A673 (cell line): ENCODE results near the gene ELOB. TPM values are rescaled to one million over a fixed set of nuclear protein-coding genes. Genes with fewer than 3 reads are reported as not detected.

Source experiments
- BruUV-seq: library from RNA; stranded (reverse); fragments of 400-500 nt; replicated peaks from 2 replicates; lab custom pipeline; 2021; lab: Mats Ljungman, UMichigan
- CTCF ChIA-PET: fragments of 300-600 bp; sonication (Branson Sonifier 250); formaldehyde crosslinking; loops from one replicate; lab custom pipeline; 2022; ENCODE audit warnings: antibody characterized with exemption; lab: Charles Lee
- POLR2A ChIA-PET: fragments of 300-600 bp; sonication (Branson Sonifier 250); formaldehyde crosslinking; loops from one replicate; lab custom pipeline; 2022; ENCODE audit warnings: antibody characterized with exemption; ENCODE audit not compliant: low non-redundant PET; lab: Charles Lee
- DNase-seq: peaks from one replicate; pipeline ENCODE4 v3.0.0-alpha.2; 2015; ENCODE audit warnings: low spot score
- H3K27ac ChIP-seq: fragments of 200-600 bp; sonication (generic); 2 replicates; pipeline ENCODE4 v1.5.1; 2016; ENCODE audit warnings: mixed run types, low read depth, mild to moderate bottlenecking, mixed read lengths, antibody characterized with exemption, low read length; ENCODE audit not compliant: poor library complexity, severe bottlenecking
- H3K27me3 ChIP-seq: fragments of 200-600 bp; sonication (generic); replicated peaks from 2 replicates; pipeline ENCODE4 v1.6.1; 2017; ENCODE audit warnings: mixed run types, low read depth, mild to moderate bottlenecking, mixed read lengths, antibody characterized with exemption, low read length; ENCODE audit not compliant: insufficient read depth, poor library complexity
- H3K36me3 ChIP-seq: fragments of 200-600 bp; sonication (generic); 2 replicates; pipeline ENCODE4 v1.6.1; 2016; ENCODE audit warnings: mixed run types, mild to moderate bottlenecking, mixed read lengths, antibody characterized with exemption, low read length; ENCODE audit not compliant: insufficient read depth, poor library complexity, severe bottlenecking
- H3K4me1 ChIP-seq: fragments of 200-600 bp; sonication (generic); 2 replicates; pipeline ENCODE4 v1.6.1; 2017; ENCODE audit warnings: mixed run types, mild to moderate bottlenecking, mixed read lengths, antibody characterized with exemption, low read length; ENCODE audit not compliant: insufficient read depth, poor library complexity, severe bottlenecking
- H3K4me3 ChIP-seq: fragments of 200-600 bp; sonication (generic); 2 replicates; pipeline ENCODE4 v1.5.1; 2016; ENCODE audit warnings: low read depth, mixed run types, mild to moderate bottlenecking, mixed read lengths, low read length; ENCODE audit not compliant: poor library complexity, severe bottlenecking
- H3K9me3 ChIP-seq: fragments of 200-600 bp; sonication (generic); 2 replicates; pipeline ENCODE4 v1.6.1; 2016; ENCODE audit warnings: mixed run types, low read depth, mild to moderate bottlenecking, mixed read lengths, antibody characterized with exemption, low read length; ENCODE audit not compliant: poor library complexity, severe bottlenecking
- CTCF ChIP-seq: fragments of 300-800, 200-600 bp; sonication (generic); conservative IDR thresholded peaks from 2 replicates; pipeline ENCODE4 v1.5.1; 2017; ENCODE audit warnings: low read depth, mild to moderate bottlenecking, antibody characterized with exemption, low read length, moderate library complexity, mixed read lengths
- EZH2 ChIP-seq: fragments of 200-600 bp; sonication (generic); IDR thresholded peaks from 2 replicates; pipeline ENCODE4 v1.6.1; 2017; ENCODE audit warnings: borderline replicate concordance, low read depth, mild to moderate bottlenecking, mixed read lengths, antibody characterized with exemption, low read length; ENCODE audit not compliant: poor library complexity, severe bottlenecking
- intact Hi-C: fragments of 100-400 bp; cut with micrococcal nuclease; formaldehyde crosslinking; loops from one replicate; pipeline ENCODE4 v1.10.0; 2022; ENCODE audit not compliant: unreplicated experiment
- total RNA-seq: library from RNA; stranded (reverse); gene quantifications from 2 replicates; pipeline ENCODE4 v1.2.3, GENCODE V29; 2021

The ELOB gene
- total RNA-seq, 1 experiment from 2014 or later: 188 TPM

DNA sequence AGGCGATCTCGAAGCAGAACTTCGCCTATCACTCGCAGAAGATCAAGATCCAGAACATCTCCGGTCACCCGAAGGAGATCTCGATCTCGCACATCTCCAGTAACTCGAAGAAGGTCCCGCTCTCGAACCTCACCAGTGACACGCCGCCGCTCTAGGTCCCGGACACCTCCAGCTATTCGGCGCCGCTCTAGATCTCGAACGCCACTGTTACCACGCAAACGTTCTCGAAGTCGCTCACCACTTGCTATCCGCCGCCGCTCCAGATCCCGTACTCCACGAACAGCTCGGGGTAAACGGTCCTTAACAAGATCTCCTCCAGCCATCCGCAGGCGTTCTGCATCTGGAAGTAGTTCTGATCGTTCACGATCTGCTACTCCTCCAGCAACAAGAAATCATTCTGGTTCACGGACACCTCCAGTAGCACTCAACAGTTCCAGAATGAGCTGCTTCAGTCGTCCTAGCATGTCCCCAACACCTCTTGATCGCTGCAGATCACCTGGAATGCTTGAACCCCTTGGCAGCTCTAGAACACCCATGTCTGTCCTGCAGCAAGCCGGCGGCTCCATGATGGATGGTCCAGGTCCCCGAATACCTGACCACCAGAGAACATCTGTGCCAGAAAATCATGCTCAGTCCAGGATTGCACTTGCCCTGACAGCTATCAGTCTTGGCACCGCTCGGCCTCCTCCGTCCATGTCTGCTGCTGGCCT lies 10.5 kb downstream of the ELOB start:
- CTCF ChIA-PET: no interaction called here
- BruUV-seq: no TSS peak

GRCh38 chr16:2765462-2766404 lies 11.3 kb downstream of the ELOB start:
- no peak overlapping the region for H3K4me3 ChIP-seq
- H3K27me3 ChIP-seq: no peaks in the 10 kb centered on the region
- DNase-seq: no peak
- peaks cover 100% of the 10 kb centered on the region for H3K36me3 ChIP-seq
- BruUV-seq: no TSS peak
- no peak overlapping the region for H3K27ac ChIP-seq
- CTCF ChIA-PET: no interaction called here
- intact Hi-C loops: no loop called here
- POLR2A ChIA-PET: no interaction called here
- H3K9me3 ChIP-seq: no peaks in the 10 kb centered on the region
- TF ChIP-seq EZH2 (no peak), CTCF (no peak)
- no peaks in the 10 kb centered on the region for H3K4me1 ChIP-seq

More for the DNA sequence above, 10.5 kb downstream of the ELOB start:
- Histone ChIP-seq H3K4me3 (no peak overlapping the region), H3K27ac (no peak overlapping the region), H3K27me3 (no peaks in the 10 kb centered on the region), H3K9me3 (no peaks in the 10 kb centered on the region), H3K36me3 (peaks cover 100% of the 10 kb centered on the region), H3K4me1 (no peaks in the 10 kb centered on the region)
- DNase-seq: no peak
- intact Hi-C loops: no loop called here
- POLR2A ChIA-PET: no interaction called here
- TF ChIP-seq EZH2: no peak

DNA sequence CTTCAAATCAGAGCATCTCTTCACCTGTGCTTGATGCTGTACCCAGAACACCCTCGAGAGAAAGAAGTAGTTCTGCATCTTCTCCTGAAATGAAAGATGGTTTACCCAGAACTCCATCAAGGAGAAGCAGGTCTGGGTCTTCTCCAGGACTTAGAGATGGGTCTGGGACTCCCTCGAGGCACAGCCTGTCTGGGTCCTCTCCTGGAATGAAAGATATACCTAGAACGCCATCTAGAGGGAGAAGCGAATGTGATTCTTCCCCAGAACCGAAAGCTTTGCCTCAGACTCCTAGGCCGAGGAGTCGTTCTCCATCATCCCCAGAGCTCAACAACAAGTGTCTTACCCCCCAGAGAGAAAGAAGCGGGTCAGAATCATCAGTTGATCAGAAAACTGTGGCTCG lies 12.4 kb downstream of the ELOB start:
- intact Hi-C loops: no loop called here
- Histone ChIP-seq H3K36me3 (peaks cover 100% of the 10 kb centered on the region), H3K27ac (no peak overlapping the region), H3K4me3 (no peak overlapping the region), H3K27me3 (no peaks in the 10 kb centered on the region), H3K9me3 (no peaks in the 10 kb centered on the region), H3K4me1 (no peaks in the 10 kb centered on the region)
- ChIA-PET CTCF (no interaction called here), POLR2A (no interaction called here)
- TF ChIP-seq EZH2 (no peak), CTCF (0 out of 2 replicates have a peak, but pooled peaks have one; percentile 13)
- DNase-seq: no peak
- no TSS peak for BruUV-seq
